SK-N-MC (cell line): ENCODE results near the gene HAUS6.
"Not testable (repeated sequence)": the region's sequence is repeated elsewhere in the genome, so short reads cannot be mapped to it uniquely, and the experiment has no call there.

Experiments
- DNase-seq: peaks from one replicate; pipeline ENCODE4 v3.0.0-alpha.2; 2011; ENCODE audit warnings: low read depth, low spot score
- H3K27ac ChIP-seq: fragments of 200-600 bp; sonication (generic); 2 replicates; pipeline ENCODE4 v1.5.1; 2016; ENCODE audit warnings: mixed run types
- H3K36me3 ChIP-seq: fragments of 200-600 bp; sonication (generic); 2 replicates; pipeline ENCODE4 v1.6.1; 2017; ENCODE audit warnings: antibody characterized with exemption, low read length, mixed read lengths; ENCODE audit not compliant: insufficient read depth
- H3K4me3 ChIP-seq: fragments of 200-600 bp; sonication (generic); 2 replicates; pipeline ENCODE4 v1.5.1; 2016
- H3K9ac ChIP-seq: fragments of 200-600 bp; sonication (generic); 2 replicates; pipeline ENCODE4 v1.8.0; 2017; ENCODE audit warnings: mixed run types, mixed read lengths; ENCODE audit not compliant: insufficient read length
- H3K9me3 ChIP-seq: fragments of 200-600 bp; sonication (generic); 2 replicates; pipeline ENCODE4 v1.6.1; 2017; ENCODE audit warnings: low read depth, mild to moderate bottlenecking, antibody characterized with exemption, low read length, moderate library complexity, mixed read lengths
- EZH2 ChIP-seq: fragments of 200-600 bp; sonication (generic); IDR thresholded peaks from one replicate; pipeline ENCODE4 v1.6.1; 2017; ENCODE audit warnings: antibody characterized with exemption
- FOXP2 ChIP-seq: optimal IDR thresholded peaks from 2 replicates; pipeline ENCODE3; 2011; ENCODE audit warnings: mild to moderate bottlenecking, moderate library complexity; ENCODE audit not compliant: insufficient read depth; ENCODE audit errors: extremely low read length, control extremely low read depth
- POLR2AphosphoS5 ChIP-seq: IDR thresholded peaks from 2 replicates; pipeline ENCODE4 v1.6.1; 2012; ENCODE audit warnings: mild to moderate bottlenecking, low read depth, low read length, borderline replicate concordance

Gene HAUS6

DNA sequence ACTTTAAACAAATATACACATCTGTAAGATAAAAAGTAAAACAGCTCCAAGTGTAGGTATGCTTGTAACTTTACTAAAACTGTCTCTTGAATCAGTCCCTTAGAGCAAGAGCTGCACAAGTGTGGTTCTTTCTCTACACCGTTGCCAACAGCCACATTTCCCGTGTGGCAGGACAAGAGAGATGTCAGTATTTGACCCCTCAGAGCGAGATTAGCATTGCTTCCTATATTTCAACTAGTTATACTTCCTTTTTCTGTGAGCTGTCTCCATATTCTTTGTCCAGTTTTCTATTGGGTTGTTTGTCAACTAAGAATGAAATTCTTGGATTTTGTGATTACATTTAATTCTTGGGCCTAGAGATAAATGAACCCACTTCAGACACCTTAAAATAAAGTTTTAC is 16.5 kb upstream of the HAUS6 start:
- Histone ChIP-seq H3K9me3 (no peaks in the 10 kb centered on the region), H3K9ac (no peak overlapping the region), H3K27ac (no peak overlapping the region), H3K36me3 (no peaks in the 10 kb centered on the region), H3K4me3 (no peak overlapping the region)
- no peak for TF ChIP-seq POLR2AphosphoS5
- no peak for TF ChIP-seq EZH2
- TF ChIP-seq FOXP2 = no peak
- DNase-seq = no peak

DNA sequence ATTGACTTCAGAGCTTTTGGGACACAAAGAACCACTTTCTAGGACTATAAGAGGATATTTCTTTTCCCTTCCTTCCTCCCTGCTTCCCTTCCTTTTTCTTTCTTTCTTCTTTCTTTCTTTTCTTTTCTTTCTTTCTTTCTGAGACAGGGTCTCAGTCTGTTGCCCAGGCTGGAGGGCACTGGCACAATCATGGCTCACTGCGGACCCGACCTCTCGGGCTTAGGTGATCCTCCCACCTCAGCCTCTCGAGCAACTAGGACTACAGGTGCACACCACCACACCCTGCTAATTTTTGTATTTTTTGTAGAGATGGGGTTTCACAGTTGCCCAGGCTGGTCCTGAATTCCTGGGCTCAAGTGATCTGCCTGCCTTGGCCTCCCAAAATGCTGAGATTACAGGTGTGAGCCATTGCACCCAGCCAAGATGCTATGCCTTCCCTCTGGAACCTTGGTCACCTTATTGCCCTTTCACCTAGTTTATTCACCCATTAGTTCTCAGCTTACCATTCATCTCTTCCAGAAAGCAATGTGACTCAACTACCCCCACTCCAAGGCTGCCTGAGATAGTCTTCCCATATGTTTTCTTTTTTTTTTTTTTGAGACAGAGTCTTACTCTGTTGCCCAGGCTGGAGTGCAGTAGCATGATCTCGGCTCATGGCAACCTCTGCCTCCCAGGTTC is 14.5 kb upstream of the HAUS6 start:
- Histone ChIP-seq H3K9me3 (no peaks in the 10 kb centered on the region), H3K36me3 (no peaks in the 10 kb centered on the region), H3K4me3 (no peak overlapping the region), H3K27ac (no peak overlapping the region), H3K9ac (no peak overlapping the region)
- no peak for DNase-seq
- TF ChIP-seq EZH2 (no peak), POLR2AphosphoS5 (no peak), FOXP2 (no peak)

- Histone ChIP-seq H3K27ac (no peak overlapping the region), H3K9ac (no peak overlapping the region)
These were observed 13.5 kb upstream of the HAUS6 start for GRCh38 chr9:19116107-19116790.

DNA sequence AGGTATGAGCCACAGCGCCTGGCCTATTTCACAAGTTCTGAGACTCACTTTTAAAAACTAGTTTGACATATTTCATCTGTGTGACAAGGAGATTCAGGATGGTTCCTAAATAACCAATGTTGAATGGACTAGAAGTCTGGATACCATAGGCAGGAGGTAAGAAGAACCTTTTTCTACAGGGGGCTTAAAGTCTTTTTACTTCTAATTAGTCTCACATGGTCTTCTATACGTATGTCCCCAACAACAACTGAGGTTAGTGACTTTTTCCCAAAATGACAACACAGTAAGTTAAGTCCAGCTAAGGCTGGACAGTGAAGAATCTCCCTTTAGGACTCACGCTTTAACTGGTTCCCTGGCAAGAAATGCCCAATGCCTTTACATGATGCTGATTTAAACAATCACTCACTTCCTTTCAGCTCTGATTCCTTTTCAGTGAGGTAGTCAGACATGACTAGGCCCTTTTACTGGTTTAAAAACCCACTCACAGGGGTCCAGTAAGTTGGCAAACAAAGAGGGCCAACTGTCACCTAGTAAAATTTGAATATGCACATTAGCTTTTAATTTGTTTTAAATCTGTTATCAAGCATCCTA is 12.1 kb upstream of the HAUS6 start:
- DNase-seq = no peak
- Histone ChIP-seq H3K4me3 (no peak overlapping the region), H3K9me3 (no peaks in the 10 kb centered on the region), H3K36me3 (no peaks in the 10 kb centered on the region), H3K27ac (no peak overlapping the region), H3K9ac (no peak overlapping the region)
- TF ChIP-seq EZH2 (no peak), POLR2AphosphoS5 (no peak), FOXP2 (no peak)

More at GRCh38 chr9:19116107-19116790, 13.5 kb upstream of the HAUS6 start:
- H3K36me3 ChIP-seq = no peaks in the 10 kb centered on the region
- H3K9me3 ChIP-seq = no peaks in the 10 kb centered on the region
- no peak overlapping the region for H3K4me3 ChIP-seq
- TF ChIP-seq EZH2 (no peak), POLR2AphosphoS5 (no peak), FOXP2 (no peak)
- no peak for DNase-seq

GRCh38 chr9:19113964-19114679 is 11.4 kb upstream of the HAUS6 start:
- DNase-seq = no peak
- no peaks in the 10 kb centered on the region for H3K36me3 ChIP-seq
- H3K9me3 ChIP-seq = no peaks in the 10 kb centered on the region
- no peak overlapping the region for H3K4me3 ChIP-seq
- H3K9ac ChIP-seq = no peak overlapping the region
- TF ChIP-seq FOXP2 (no peak), POLR2AphosphoS5 (no peak), EZH2 (no peak)
- no peak overlapping the region for H3K27ac ChIP-seq

DNA sequence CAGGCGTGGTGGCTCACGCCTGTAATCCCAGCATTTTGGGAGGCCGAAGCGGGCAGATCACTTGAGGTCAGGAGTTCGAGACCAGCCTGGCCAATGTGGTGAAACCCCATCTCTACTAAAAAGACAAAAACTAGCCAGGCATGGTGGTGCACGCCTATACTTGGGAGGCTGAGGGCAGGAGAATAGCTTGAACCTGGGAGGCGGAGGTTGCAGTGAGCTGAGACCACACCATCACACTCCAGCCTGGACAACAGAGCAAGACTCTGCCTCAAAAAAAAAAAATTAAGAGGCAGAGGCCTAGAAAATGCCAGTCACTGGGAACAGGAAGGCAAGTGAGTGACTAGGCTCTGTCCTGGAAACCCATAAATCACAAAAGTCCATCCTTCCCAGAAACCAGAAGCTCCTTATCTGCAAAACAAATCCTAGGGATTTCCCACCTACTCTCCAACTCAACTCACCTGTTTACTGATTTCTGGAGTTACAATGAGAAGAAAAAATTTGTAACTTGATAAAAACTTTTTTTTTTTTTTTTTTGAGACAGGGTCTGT is 10.4 kb upstream of the HAUS6 start:
- H3K9ac ChIP-seq, H3K27ac ChIP-seq, H3K4me3 ChIP-seq, DNase-seq, H3K36me3 ChIP-seq, H3K9me3 ChIP-seq: not testable (repeated sequence)

- no peak overlapping the region for H3K9ac ChIP-seq
- no peak overlapping the region for H3K4me3 ChIP-seq
- TF ChIP-seq EZH2 (no peak), FOXP2 (no peak), POLR2AphosphoS5 (no peak)
- H3K27ac ChIP-seq = no peak overlapping the region
- no peaks in the 10 kb centered on the region for H3K36me3 ChIP-seq
- no peaks in the 10 kb centered on the region for H3K9me3 ChIP-seq
- no peak for DNase-seq
These were observed 5.3 kb upstream of the HAUS6 start for GRCh38 chr9:19108038-19108437.
